Upper lobe of left lung (tissue), 6 donors: Measurements from ENCODE around the gene PIK3R6. TPM values are rescaled to one million over a fixed set of nuclear protein-coding genes. Genes with fewer than 3 reads are reported as not detected.

ENCODE experiments used
- ATAC-seq, 2 donors: fragments of 200-7000 bp; cut with Tn5 transposase; one replicate each; pipeline ENCODE4 v1.9.1; 2022; ENCODE audit warnings: mild to moderate bottlenecking in 2 of 2, moderate library complexity in 2 of 2; ENCODE audit not compliant: low FRiP score in 2 of 2
- DNase-seq, 2 donors: peaks; one replicate each; pipeline ENCODE4 v3.0.0-alpha.2; 2019 to 2020
- H3K27ac ChIP-seq, 4 donors: fragments of 200-600 bp; sonication (generic); one replicate each; pipeline ENCODE4 v1.5.1; 2016 to 2019
- H3K27me3 ChIP-seq, 4 donors: fragments of 200-600 bp; sonication (generic); one replicate each; pipeline ENCODE4 v1.5.1; 2017 to 2019
- H3K36me3 ChIP-seq, 4 donors: fragments of 200-600 bp; sonication (generic); one replicate each; pipeline ENCODE4 v1.5.1; 2016 to 2019
- H3K4me1 ChIP-seq, 4 donors: fragments of 200-600 bp; sonication (generic); one replicate each; pipeline ENCODE4 v1.5.1; 2018 to 2019
- H3K4me3 ChIP-seq, 4 donors: fragments of 200-600 bp; sonication (generic); one replicate each; pipeline ENCODE4 v1.5.1; 2017 to 2019; ENCODE audit warnings: mild to moderate bottlenecking in 2 of 4, moderate library complexity in 1 of 4
- H3K9me3 ChIP-seq, 4 donors: fragments of 200-600 bp; sonication (generic); one replicate each; pipeline ENCODE4 v1.5.1; 2018 to 2019
- CTCF ChIP-seq, 6 experiments: fragments of 450-650 bp in 4 of 6; fragments of 200-600 bp in 2 of 6; sonication (generic) in 2 of 6; IDR thresholded peaks; one replicate each; pipeline ENCODE4 v1.5.1; 2016 to 2019; ENCODE audit warnings: antibody characterized with exemption in 6 of 6
- EP300 ChIP-seq, 4 donors: sonication (generic); formaldehyde crosslinking; IDR thresholded peaks; one replicate each; pipeline ENCODE4 v1.5.1; 2017; ENCODE audit warnings: antibody characterized with exemption in 4 of 4, control low read depth in 2 of 4
- POLR2A ChIP-seq, 4 donors: fragments of 450-650 bp; IDR thresholded peaks; one replicate each; pipeline ENCODE4 v1.5.1; 2016 to 2017; ENCODE audit warnings: antibody characterized with exemption in 4 of 4, mild to moderate bottlenecking in 2 of 4
- POLR2AphosphoS5 ChIP-seq, 2 donors: sonication (generic); formaldehyde crosslinking; IDR thresholded peaks; one replicate each; pipeline ENCODE4 v1.5.1; 2017; ENCODE audit warnings: antibody characterized with exemption in 2 of 2
- WGBS, 2 donors: methylation state at CpG; one replicate each; pipeline ENCODE4 v1.1.5; 2017 to 2018; 5-methylcytosine and 5-hydroxymethylcytosine counted together
- total RNA-seq, 6 donors: library from RNA; depleted of rRNA in 4 of 6; stranded (reverse); fragments of >200 nt in 4 of 6; gene quantifications; one replicate each; pipeline versions ENCODE4 v1.1.0 to v1.2.1, GENCODE V29; 2016 to 2021
- donor health status: DM: no; HTN: no; CAD: no; lungs with moderate emphysema.
- donor health status: DM: no; HTN: yes; CAD: no; lungs with severe emphysema.

PIK3R6 gene
- total RNA-seq, 6 donors from 2014 or later, result 1.1 to 4.2 (median 2.4) TPM

- Histone ChIP-seq H3K9me3 (no peaks in the 10 kb centered on the region), H3K27ac (no peak overlapping the region), H3K36me3 (no peaks in the 10 kb centered on the region), H3K4me3 (no peak overlapping the region), H3K27me3 (no peaks in the 10 kb centered on the region), H3K4me1 (peaks cover 0 to 7% (median 5%) of the 10 kb centered on the region in 4 donors)
- no peak for TF ChIP-seq CTCF (IDR thresholded peaks at IDR 0.05)
- no peak for TF ChIP-seq POLR2AphosphoS5 (IDR thresholded peaks at IDR 0.05)
- no peak for TF ChIP-seq EP300 (IDR thresholded peaks at IDR 0.05)
- no peak for TF ChIP-seq POLR2A (IDR thresholded peaks at IDR 0.05)
- 74 to 78% methylated on average over 4 of the region's 4 CpGs for WGBS, 2 donors
- ATAC-seq (no peak), DNase-seq (no peak)
Measured at GRCh38 chr17:8781776-8782175, 85.7 kb downstream of the PIK3R6 start.

- no peaks in the 10 kb centered on the region for H3K27me3 ChIP-seq
- ATAC-seq (no peak), DNase-seq (no peak)
- no peak for TF ChIP-seq EP300 (IDR thresholded peaks at IDR 0.05)
- no peak for TF ChIP-seq POLR2AphosphoS5 (IDR thresholded peaks at IDR 0.05)
- TF ChIP-seq POLR2A (IDR thresholded peaks at IDR 0.05), result no peak
- TF ChIP-seq CTCF (IDR thresholded peaks at IDR 0.05), result no peak
- no peaks in the 10 kb centered on the region for H3K36me3 ChIP-seq
- peaks cover 0 to 5% (median 0%) of the 10 kb centered on the region in 4 donors for H3K9me3 ChIP-seq
- no peaks in the 10 kb centered on the region for H3K4me1 ChIP-seq
- no peak overlapping the region for H3K27ac ChIP-seq
- H3K4me3 ChIP-seq, result no peak overlapping the region
- 44 to 59% methylated on average over 1 of the region's 1 CpG for WGBS, 2 donors
Measured at GRCh38 chr17:8776881-8777280, 90.6 kb downstream of the PIK3R6 start.

GRCh38 chr17:8776248-8776647 is 91.2 kb downstream of the PIK3R6 start:
- TF ChIP-seq POLR2AphosphoS5 (IDR thresholded peaks at IDR 0.05) (no peak), CTCF (IDR thresholded peaks at IDR 0.05) (no peak), POLR2A (IDR thresholded peaks at IDR 0.05) (no peak), EP300 (IDR thresholded peaks at IDR 0.05) (no peak)
- ATAC-seq (no peak), DNase-seq (no peak)
- H3K27ac ChIP-seq, result no peak overlapping the region
- no peaks in the 10 kb centered on the region for H3K36me3 ChIP-seq
- H3K27me3 ChIP-seq, result no peaks in the 10 kb centered on the region
- peaks cover 0 to 5% (median 0%) of the 10 kb centered on the region in 4 donors for H3K9me3 ChIP-seq
- no peaks in the 10 kb centered on the region for H3K4me1 ChIP-seq
- no peak overlapping the region for H3K4me3 ChIP-seq

GRCh38 chr17:8766731-8767130 is 100.7 kb downstream of the PIK3R6 start:
- no peaks in the 10 kb centered on the region for H3K9me3 ChIP-seq
- no peaks in the 10 kb centered on the region for H3K27me3 ChIP-seq
- H3K27ac ChIP-seq, result no peak overlapping the region
- WGBS, 2 donors, result 78 to 84% methylated on average over 2 of the region's 2 CpGs
- no peak for TF ChIP-seq CTCF (IDR thresholded peaks at IDR 0.05)
- no peak for TF ChIP-seq POLR2AphosphoS5 (IDR thresholded peaks at IDR 0.05)
- TF ChIP-seq POLR2A (IDR thresholded peaks at IDR 0.05), result no peak
- no peak for TF ChIP-seq EP300 (IDR thresholded peaks at IDR 0.05)
- no peak overlapping the region for H3K4me3 ChIP-seq
- no peaks in the 10 kb centered on the region for H3K4me1 ChIP-seq
- no peaks in the 10 kb centered on the region for H3K36me3 ChIP-seq
- DNase-seq, result no peak
- ATAC-seq, result no peak

GRCh38 chr17:8762012-8762411 is 105.5 kb downstream of the PIK3R6 start:
- no peak for TF ChIP-seq POLR2A (IDR thresholded peaks at IDR 0.05)
- TF ChIP-seq EP300 (IDR thresholded peaks at IDR 0.05), result no peak
- TF ChIP-seq CTCF (IDR thresholded peaks at IDR 0.05), result no peak
- no peak for TF ChIP-seq POLR2AphosphoS5 (IDR thresholded peaks at IDR 0.05)
- no peak overlapping the region for H3K4me3 ChIP-seq
- WGBS, 2 donors, result 88 to 96% methylated on average over 8 of the region's 8 CpGs
- no peaks in the 10 kb centered on the region for H3K36me3 ChIP-seq
- no peak for DNase-seq
- no peaks in the 10 kb centered on the region for H3K9me3 ChIP-seq
- no peak for ATAC-seq
- no peak overlapping the region for H3K27ac ChIP-seq
- H3K27me3 ChIP-seq, result no peaks in the 10 kb centered on the region
- H3K4me1 ChIP-seq, result no peaks in the 10 kb centered on the region
